ENCODE data around the gene HHIP. TPM values are rescaled to one million over a fixed set of nuclear protein-coding genes. Genes with fewer than 3 reads are reported as not detected.

HHIP gene
- total RNA-seq, 1 experiment from 2014 or later: not detected

- RAD21 ChIA-PET (ENCODE audit: low non-redundant PET in 1 of 2, low total read pairs in 2 of 2, uncharacterized antibody in 2 of 2, unreplicated experiment in 2 of 2): no interaction called here
- H3K79me2 ChIP-seq (ENCODE audit: insufficient read depth, low read length): no peaks in the 10 kb centered on the region
- no peaks in the 10 kb centered on the region for H3K9me3 ChIP-seq (ENCODE audit: control insufficient read depth in 1 of 2, insufficient read depth in 1 of 2, low read depth in 1 of 2, low read length in 2 of 2)
- TF ChIP-seq SRF (IDR thresholded peaks at IDR 0.05; ENCODE audit: low read depth) (no peak), TCF7L2 (IDR thresholded peaks at IDR 0.05; ENCODE audit: borderline replicate concordance, extremely low read depth, insufficient read depth, insufficient read length) (no peak), POLR2AphosphoS5 (IDR thresholded peaks at IDR 0.05; ENCODE audit: low read depth, low read length) (no peak)
- H3K27ac ChIP-seq (ENCODE audit: low read depth, low read length): no peak overlapping the region
- BruUV-seq (replicated peaks): no TSS peak
- H3K9me2 ChIP-seq (ENCODE audit: insufficient read depth): no peaks in the 10 kb centered on the region
- H4K20me1 ChIP-seq (ENCODE audit: insufficient read depth): no peaks in the 10 kb centered on the region
- H3K27me3 ChIP-seq (ENCODE audit: insufficient read depth, low read length): no peaks in the 10 kb centered on the region
- POLR2A ChIA-PET: no interaction called here
- intact Hi-C loops (cut with micrococcal nuclease): no loop called here
- H2AFZ ChIP-seq (ENCODE audit: low read depth, low read length, poor library complexity, severe bottlenecking): no peak overlapping the region
- no peak for DNase-seq (ENCODE audit: low read depth, low spot score)
- H3K4me2 ChIP-seq (ENCODE audit: low read length): no peak overlapping the region
- H3K4me3 ChIP-seq (replicated peaks in 1 of 2; ENCODE audit: low read depth in 1 of 2, low read length in 2 of 2): no peak overlapping the region
- H3K4me1 ChIP-seq (ENCODE audit: control insufficient read depth in 1 of 2, insufficient read depth in 2 of 2, low read length in 2 of 2): no peaks in the 10 kb centered on the region
- H3K9ac ChIP-seq (ENCODE audit: low read length): no peak overlapping the region
- CTCF ChIA-PET: no interaction called here
- H3K36me3 ChIP-seq (ENCODE audit: control insufficient read depth in 1 of 2, insufficient read depth in 2 of 2, low read length in 2 of 2): no peaks in the 10 kb centered on the region
- ATAC-seq: no peak
Observed at GRCh38 chr4:144688035-144688569, 42.1 kb downstream of the HHIP start.

- Histone ChIP-seq H3K79me2 (ENCODE audit: insufficient read depth, low read length) (no peaks in the 10 kb centered on the region), H2AFZ (ENCODE audit: low read depth, low read length, poor library complexity, severe bottlenecking) (no peak overlapping the region), H3K4me1 (ENCODE audit: control insufficient read depth in 1 of 2, insufficient read depth in 2 of 2, low read length in 2 of 2) (no peaks in the 10 kb centered on the region), H3K27me3 (ENCODE audit: insufficient read depth, low read length) (no peaks in the 10 kb centered on the region), H4K20me1 (ENCODE audit: insufficient read depth) (no peaks in the 10 kb centered on the region), H3K36me3 (ENCODE audit: control insufficient read depth in 1 of 2, insufficient read depth in 2 of 2, low read length in 2 of 2) (no peaks in the 10 kb centered on the region), H3K4me2 (ENCODE audit: low read length) (no peak overlapping the region), H3K9ac (ENCODE audit: low read length) (no peak overlapping the region), H3K4me3 (replicated peaks in 1 of 2; ENCODE audit: low read depth in 1 of 2, low read length in 2 of 2) (no peak overlapping the region), H3K9me2 (ENCODE audit: insufficient read depth) (no peaks in the 10 kb centered on the region), H3K9me3 (ENCODE audit: control insufficient read depth in 1 of 2, insufficient read depth in 1 of 2, low read depth in 1 of 2, low read length in 2 of 2) (no peaks in the 10 kb centered on the region), H3K27ac (ENCODE audit: low read depth, low read length) (no peak overlapping the region)
- TF ChIP-seq FOSL1 (IDR thresholded peaks at IDR 0.05; ENCODE audit: low read depth) (no peak), JUND (IDR thresholded peaks at IDR 0.05) (no peak), TCF7L2 (IDR thresholded peaks at IDR 0.05; ENCODE audit: borderline replicate concordance, extremely low read depth, insufficient read depth, insufficient read length) (no peak), EZH2 (IDR thresholded peaks at IDR 0.05) (no peak), CEBPB (IDR thresholded peaks at IDR 0.05; ENCODE audit: low read depth) (no peak)
- ATAC-seq (no peak), DNase-seq (ENCODE audit: low read depth, low spot score) (no peak)
- CTCF ChIA-PET: no interaction called here
- POLR2A ChIA-PET: no interaction called here
- no TSS peak for BruUV-seq (replicated peaks)
- RAD21 ChIA-PET (ENCODE audit: low non-redundant PET in 1 of 2, low total read pairs in 2 of 2, uncharacterized antibody in 2 of 2, unreplicated experiment in 2 of 2): no interaction called here
- intact Hi-C loops (cut with micrococcal nuclease): no loop called here
Observed at GRCh38 chr4:144689125-144689524, 43.2 kb downstream of the HHIP start.
